Activated gamma-delta T cell treated with Interleukin-2 at 50 U/mL for 16 hours (primary cell): Measurements from ENCODE around the gene NOP10.

Experiments used
- DNase-seq: peaks from one replicate; pipeline ENCODE4 v3.0.0-alpha.2; 2020

NOP10 gene

GRCh38 chr15:34330279-34330678 is 12.7 kb downstream of the NOP10 start:
- no peak for DNase-seq

GRCh38 chr15:34329006-34329405 is 13.9 kb downstream of the NOP10 start:
- DNase-seq, result no peak

- no peak for DNase-seq
Measured at GRCh38 chr15:34327906-34328305, 15.0 kb downstream of the NOP10 start.

GRCh38 chr15:34325368-34325767 is 17.6 kb downstream of the NOP10 start:
- no peak for DNase-seq

GRCh38 chr15:34324933-34325332 is 18.0 kb downstream of the NOP10 start:
- DNase-seq, result no peak

GRCh38 chr15:34323217-34323616 is 19.7 kb downstream of the NOP10 start:
- no peak for DNase-seq

GRCh38 chr15:34318277-34319079 is 24.5 kb downstream of the NOP10 start:
- DNase-seq, result no peak

- no peak for DNase-seq
Measured at GRCh38 chr15:34314491-34315490, 28.1 kb downstream of the NOP10 start.

- no peak for DNase-seq
Measured at GRCh38 chr15:34311563-34311962, 31.4 kb downstream of the NOP10 start.

GRCh38 chr15:34304613-34305012 is 38.3 kb downstream of the NOP10 start:
- no peak for DNase-seq

GRCh38 chr15:34301058-34301457 is 41.9 kb downstream of the NOP10 start:
- DNase-seq, result no peak

GRCh38 chr15:34297059-34297458 is 45.9 kb downstream of the NOP10 start:
- no peak for DNase-seq

GRCh38 chr15:34292621-34293020 is 50.3 kb downstream of the NOP10 start:
- no peak for DNase-seq
